Tibial nerve (tissue), 4 donors: ENCODE measurements around the gene PLEKHJ1. TPM values are rescaled to one million over a fixed set of nuclear protein-coding genes. Genes with fewer than 3 reads are reported as not detected.

Experiments used
- DNase-seq, 2 donors: peaks; one replicate each; pipeline ENCODE4 v3.0.0-alpha.2; 2019; ENCODE audit warnings: low spot score in 2 of 2
- H3K27ac ChIP-seq, 4 donors: fragments of 200-600 bp; sonication (generic) in 3 of 4; one replicate each; pipeline ENCODE4 v1.5.1; 2017 to 2019; ENCODE audit warnings: mild to moderate bottlenecking in 1 of 4
- H3K27me3 ChIP-seq, 2 donors: fragments of 200-600 bp; sonication (generic) in 1 of 2; one replicate each; pipeline versions ENCODE4 v1.5.1 to v1.6.0; 2017 to 2019
- H3K36me3 ChIP-seq, 3 donors: fragments of 200-600 bp; sonication (generic); one replicate each; pipeline ENCODE4 v1.5.1; 2018 to 2019
- H3K4me1 ChIP-seq, 4 donors: fragments of 200-600 bp; sonication (generic) in 3 of 4; one replicate each; pipeline ENCODE4 v1.5.1; 2017 to 2019
- H3K4me3 ChIP-seq, 4 donors: fragments of 200-600 bp; sonication (generic) in 3 of 4; one replicate each; pipeline ENCODE4 v1.5.1; 2017 to 2019; ENCODE audit warnings: mild to moderate bottlenecking in 1 of 4, moderate library complexity in 1 of 4
- H3K9me3 ChIP-seq, 4 donors: fragments of 200-600 bp; sonication (generic) in 3 of 4; one replicate each; pipeline ENCODE4 v1.5.1; 2017 to 2019
- CTCF ChIP-seq, 5 experiments: fragments of 200-600 bp in 3 of 5; fragments of 450-650 bp in 2 of 5; sonication (generic) in 3 of 5; IDR thresholded peaks; one replicate each; pipeline ENCODE4 v1.5.1; 2016 to 2019; ENCODE audit warnings: antibody characterized with exemption in 5 of 5, mild to moderate bottlenecking in 3 of 5, moderate library complexity in 2 of 5
- EP300 ChIP-seq, 2 donors: sonication (generic); formaldehyde crosslinking; IDR thresholded peaks; one replicate each; pipeline ENCODE4 v1.6.1; 2017; ENCODE audit warnings: antibody characterized with exemption in 2 of 2, mild to moderate bottlenecking in 1 of 2
- POLR2A ChIP-seq, 2 donors: fragments of 450-650 bp; IDR thresholded peaks; one replicate each; pipeline ENCODE4 v1.6.1; 2017; ENCODE audit warnings: antibody characterized with exemption in 2 of 2, mild to moderate bottlenecking in 2 of 2, moderate library complexity in 2 of 2
- WGBS, 2 donors: methylation state at CpG; one replicate each; pipeline ENCODE4 v1.1.5; 2018; 5-methylcytosine and 5-hydroxymethylcytosine counted together
- total RNA-seq, 4 donors: library from RNA; depleted of rRNA; stranded (reverse); fragments of >200 nt; gene quantifications; one replicate each; pipeline ENCODE4 v1.1.0, GENCODE V29; 2016

Gene PLEKHJ1
- total RNA-seq, 4 donors from 2014 or later = 37.3 to 67.5 (median 51.2) TPM

DNA sequence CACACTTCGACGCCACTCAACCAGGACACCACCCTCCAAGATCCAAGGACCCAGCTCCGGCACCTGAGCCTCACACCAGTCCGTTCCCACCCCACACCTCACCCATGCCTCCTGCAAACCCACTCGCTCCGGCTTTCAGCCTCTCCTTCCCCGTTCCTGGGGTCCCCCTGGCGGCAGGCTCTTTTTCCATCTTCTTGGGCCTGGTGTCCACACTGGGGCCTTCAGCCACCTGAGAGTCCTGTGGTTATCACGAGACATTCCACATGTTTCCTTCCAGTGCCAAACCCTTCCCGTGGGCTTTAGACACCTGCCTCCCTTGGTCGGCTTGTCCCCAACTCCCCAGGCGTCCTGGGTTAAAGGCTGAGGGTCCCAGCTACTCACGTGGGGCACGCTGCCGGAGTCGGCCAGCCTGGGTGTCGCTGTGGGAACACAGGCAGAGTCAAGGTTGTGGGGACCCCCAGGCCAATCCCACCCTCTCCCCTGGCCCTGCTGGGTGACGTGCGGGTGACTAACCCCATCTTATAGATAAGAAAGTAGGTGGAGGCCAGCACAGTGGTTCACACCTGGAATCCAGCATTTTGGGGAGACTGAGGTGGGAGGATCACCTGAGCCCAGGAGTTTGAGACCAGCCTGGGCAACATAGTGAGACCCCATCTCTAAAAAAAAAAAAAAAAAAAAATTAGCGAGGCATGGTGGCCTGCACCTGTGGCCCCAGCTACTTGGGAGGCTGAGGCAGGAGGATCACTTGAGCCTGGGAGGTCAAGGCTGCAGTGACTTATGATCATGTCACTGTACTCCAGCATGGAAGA is 18.1 kb upstream of the PLEKHJ1 start:
- Histone ChIP-seq H3K4me3 (no peak overlapping the region), H3K9me3 (no peaks in the 10 kb centered on the region), H3K27me3 (peaks cover 0 to 43% of the 10 kb centered on the region in 2 donors), H3K36me3 (peaks cover 0 to 3% (median 0%) of the 10 kb centered on the region in 3 donors), H3K4me1 (peaks cover 0 to 44% (median 18%) of the 10 kb centered on the region in 4 donors), H3K27ac (no peak overlapping the region)
- 55 to 72% methylated on average over 16 to 20 of the region's 20 CpGs for WGBS, 2 donors
- TF ChIP-seq EP300 (IDR thresholded peaks at IDR 0.05) = no peak
- no peak for TF ChIP-seq POLR2A (IDR thresholded peaks at IDR 0.05)
- no peak for TF ChIP-seq CTCF (IDR thresholded peaks at IDR 0.05)
- DNase-seq = no peak

DNA sequence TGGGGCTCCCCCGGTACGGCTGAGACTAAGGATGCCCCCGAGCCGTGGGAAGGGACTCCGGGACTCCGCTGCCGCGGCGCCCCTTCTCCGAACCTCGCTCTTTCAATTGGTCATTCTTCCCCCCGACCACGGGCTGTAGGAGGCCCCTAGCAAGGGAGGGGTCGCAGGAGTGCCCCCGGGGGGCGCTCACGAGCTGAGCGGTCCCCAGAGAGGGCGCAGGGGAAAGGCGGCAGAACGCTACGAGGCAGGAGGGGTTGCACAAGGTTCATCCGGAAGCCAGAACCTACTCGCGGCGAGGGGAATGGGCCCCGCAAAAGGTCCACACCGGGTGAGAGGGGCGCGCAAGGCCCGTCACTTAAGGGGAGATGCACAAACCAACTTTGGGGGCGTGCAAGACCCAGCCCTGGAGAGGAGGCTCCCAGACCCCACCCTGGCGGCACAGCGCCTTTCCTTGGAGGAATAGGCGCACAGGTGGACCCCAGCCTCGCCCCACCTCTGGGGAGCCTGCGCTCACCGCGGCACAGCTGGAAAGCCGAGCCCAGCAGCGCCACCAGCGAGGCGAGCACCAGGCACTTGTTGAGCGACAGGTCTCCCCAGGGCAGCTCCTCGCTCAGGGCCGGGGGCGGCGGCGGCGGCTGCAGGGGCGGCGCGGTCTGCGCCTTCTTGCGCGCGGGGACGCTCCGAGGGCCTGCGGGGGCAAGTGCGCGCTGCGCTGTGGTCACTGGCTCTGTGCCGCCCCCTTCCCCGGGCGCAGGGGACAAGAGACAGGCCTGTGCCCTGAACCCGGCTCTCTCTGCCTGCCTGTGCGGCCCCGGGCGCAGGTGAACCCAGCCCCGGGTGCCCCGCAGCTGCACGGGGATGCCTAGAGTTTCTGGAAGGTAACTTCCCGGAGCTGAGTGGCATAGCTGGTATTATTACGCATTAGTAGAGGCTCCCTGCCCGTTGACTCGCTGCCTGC is 17.3 kb upstream of the PLEKHJ1 start:
- DNase-seq = no peak
- TF ChIP-seq POLR2A (IDR thresholded peaks at IDR 0.05) = no peak
- no peak for TF ChIP-seq CTCF (IDR thresholded peaks at IDR 0.05)
- no peak for TF ChIP-seq EP300 (IDR thresholded peaks at IDR 0.05)
- H3K9me3 ChIP-seq = no peaks in the 10 kb centered on the region
- 7 to 17% methylated on average over 8 to 77 of the region's 77 CpGs for WGBS, 2 donors
- H3K27ac ChIP-seq = no peak overlapping the region
- peaks cover 0 to 44% (median 18%) of the 10 kb centered on the region in 4 donors for H3K4me1 ChIP-seq
- H3K36me3 ChIP-seq = peaks cover 0 to 12% (median 0%) of the 10 kb centered on the region in 3 donors
- peaks cover 0 to 43% of the 10 kb centered on the region in 2 donors for H3K27me3 ChIP-seq
- peak overlapping the region in 2 of 4 donors; percentile 7 to 26 for H3K4me3 ChIP-seq

DNA sequence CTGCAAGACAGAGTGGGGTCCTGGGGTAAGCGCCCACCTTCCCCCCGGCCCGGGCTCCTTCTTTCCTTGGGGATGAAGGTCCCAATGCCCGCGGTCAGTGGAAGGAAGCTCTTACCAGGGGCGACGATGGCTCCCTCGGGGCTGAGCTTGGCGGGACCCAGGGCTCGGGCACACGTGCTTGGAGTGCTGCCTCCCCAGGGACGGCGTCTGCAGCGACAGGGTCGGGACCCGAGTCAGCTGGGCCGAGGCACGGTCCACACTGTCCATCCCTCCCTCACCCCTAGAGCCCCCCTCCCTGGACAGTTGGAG is 16.6 kb upstream of the PLEKHJ1 start:
- H3K27me3 ChIP-seq = peaks cover 0 to 43% of the 10 kb centered on the region in 2 donors

DNA sequence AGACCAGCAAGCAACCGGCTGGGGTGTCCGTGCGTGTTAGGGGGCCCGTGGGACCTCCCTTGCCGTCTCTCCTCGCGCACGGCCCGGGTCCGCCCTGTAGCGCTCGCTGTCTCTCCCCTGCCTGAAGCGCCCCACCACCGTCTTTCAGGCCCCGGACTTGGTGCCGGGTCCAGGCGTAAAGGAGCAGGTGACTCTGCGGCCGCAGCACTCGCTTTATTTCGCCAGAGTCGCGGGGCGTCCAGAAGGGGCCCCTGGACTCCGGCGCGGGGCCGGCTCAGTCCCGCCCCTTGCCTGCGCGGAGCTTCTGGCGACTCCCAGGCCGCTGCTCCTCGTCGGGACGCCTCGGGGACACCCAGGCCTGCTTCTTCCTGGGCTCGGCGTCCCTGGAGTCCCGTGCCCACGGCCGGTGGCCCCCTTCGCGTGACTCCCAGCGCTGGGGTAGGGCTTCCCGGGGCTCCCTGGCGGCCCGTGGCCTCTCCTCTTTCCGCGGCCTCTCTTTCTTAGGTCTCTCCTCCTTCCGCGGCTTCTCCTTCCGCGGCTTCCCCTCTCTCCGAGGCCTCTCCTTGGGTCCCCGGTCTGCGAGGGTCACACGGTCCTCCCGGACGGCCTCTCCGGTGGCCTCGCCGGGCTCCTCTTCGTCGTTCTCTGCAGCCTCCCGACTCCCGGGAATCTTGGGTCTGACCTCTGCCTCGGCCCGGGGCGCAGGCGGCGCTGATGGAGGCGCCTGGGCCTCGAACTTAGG is 16.1 kb upstream of the PLEKHJ1 start:
- Histone ChIP-seq H3K4me3 (peak overlapping the region in 2 of 4 donors; percentile 25 to 26), H3K36me3 (peaks cover 0 to 24% (median 7%) of the 10 kb centered on the region in 3 donors), H3K9me3 (no peaks in the 10 kb centered on the region), H3K27ac (no peak overlapping the region), H3K27me3 (peaks cover 0 to 43% of the 10 kb centered on the region in 2 donors), H3K4me1 (peaks cover 0 to 45% (median 18%) of the 10 kb centered on the region in 4 donors)
- no peak for DNase-seq
- 12 to 13% methylated on average over 37 to 74 of the region's 74 CpGs for WGBS, 2 donors
- TF ChIP-seq EP300 (IDR thresholded peaks at IDR 0.05) (no peak), CTCF (IDR thresholded peaks at IDR 0.05) (no peak), POLR2A (IDR thresholded peaks at IDR 0.05) (no peak)

More for the DNA sequence above, 16.6 kb upstream of the PLEKHJ1 start:
- DNase-seq = no peak
- peaks cover 0 to 44% (median 18%) of the 10 kb centered on the region in 4 donors for H3K4me1 ChIP-seq
- TF ChIP-seq EP300 (IDR thresholded peaks at IDR 0.05) (no peak), POLR2A (IDR thresholded peaks at IDR 0.05) (no peak), CTCF (IDR thresholded peaks at IDR 0.05) (no peak)
- peak overlapping the region in 2 of 4 donors; percentile 7 to 26 for H3K4me3 ChIP-seq
- H3K9me3 ChIP-seq = no peaks in the 10 kb centered on the region
- peaks cover 0 to 18% (median 2%) of the 10 kb centered on the region in 3 donors for H3K36me3 ChIP-seq
- 2 to 8% methylated on average over 13 to 18 of the region's 18 CpGs for WGBS, 2 donors
- no peak overlapping the region for H3K27ac ChIP-seq
